ENCODE data around the gene RNF166.

GRCh38 chr16:88723911-88724310 lies 17.7 kb upstream of the RNF166 start:
- TF ChIP-seq, protein P1, sequence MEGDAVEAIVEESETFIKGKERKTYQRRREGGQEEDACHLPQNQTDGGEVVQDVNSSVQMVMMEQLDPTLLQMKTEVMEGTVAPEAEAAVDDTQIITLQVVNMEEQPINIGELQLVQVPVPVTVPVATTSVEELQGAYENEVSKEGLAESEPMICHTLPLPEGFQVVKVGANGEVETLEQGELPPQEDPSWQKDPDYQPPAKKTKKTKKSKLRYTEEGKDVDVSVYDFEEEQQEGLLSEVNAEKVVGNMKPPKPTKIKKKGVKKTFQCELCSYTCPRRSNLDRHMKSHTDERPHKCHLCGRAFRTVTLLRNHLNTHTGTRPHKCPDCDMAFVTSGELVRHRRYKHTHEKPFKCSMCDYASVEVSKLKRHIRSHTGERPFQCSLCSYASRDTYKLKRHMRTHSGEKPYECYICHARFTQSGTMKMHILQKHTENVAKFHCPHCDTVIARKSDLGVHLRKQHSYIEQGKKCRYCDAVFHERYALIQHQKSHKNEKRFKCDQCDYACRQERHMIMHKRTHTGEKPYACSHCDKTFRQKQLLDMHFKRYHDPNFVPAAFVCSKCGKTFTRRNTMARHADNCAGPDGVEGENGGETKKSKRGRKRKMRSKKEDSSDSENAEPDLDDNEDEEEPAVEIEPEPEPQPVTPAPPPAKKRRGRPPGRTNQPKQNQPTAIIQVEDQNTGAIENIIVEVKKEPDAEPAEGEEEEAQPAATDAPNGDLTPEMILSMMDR (IDR thresholded peaks at IDR 0.05 in 4 of 5, conservative IDR thresholded peaks at IDR 0.05 in 1 of 5), result no peak
- TF ChIP-seq POLR2A (IDR thresholded peaks at IDR 0.05), result no peak
